K562 (cell line): ENCODE measurements around the gene SPATA19. TPM values are rescaled to one million over a fixed set of nuclear protein-coding genes. Genes with fewer than 3 reads are reported as not detected.

Experiments
- ATAC-seq: fragments of 200-7000 bp; cut with Tn5 transposase; 3 replicates; pipeline ENCODE4 v1.9.1; 2020; ENCODE audit warnings: moderate library complexity
- BruUV-seq: library from RNA; stranded (reverse); fragments of 400-500 nt; replicated peaks from 2 replicates; lab custom pipeline; 2021; lab: Mats Ljungman, UMichigan
- CTCF ChIA-PET: fragments of 300-600 bp; formaldehyde crosslinking; extraction: SDS; loops from one replicate; lab custom pipeline; 2021; ENCODE audit warnings: low intra/inter-chr PET ratio; lab: Yijun Ruan, JAX
- POLR2A ChIA-PET: fragments of 300-600, 350-650 bp; sonication (Branson Sonifier 250); formaldehyde crosslinking; extraction: SDS; loops from one replicate; lab custom pipeline; 2021; ENCODE audit warnings: antibody characterized with exemption, inconsistent platforms; lab: Yijun Ruan, JAX
- DNase-seq, 4 experiments: peaks; one replicate each; pipeline versions ENCODE4 v3.0.0 to v3.0.0-alpha.2; 2011 to 2018; ENCODE audit warnings: low spot score in 3 of 4, mixed read lengths in 3 of 4; ENCODE audit errors: extremely low read depth in 1 of 4
- FAIRE-seq: peaks from 2 replicates; lab custom pipeline; 2011; peaks lifted over from hg19 to GRCh38; lab: Jason Lieb, UNC
- H2AFZ ChIP-seq: 2 replicates; pipeline ENCODE4 v1.6.0; 2011; ENCODE audit warnings: low read depth, low read length, control low read depth, inconsistent platforms
- H3K27ac ChIP-seq: fragments of 200-600 bp; 3 replicates; pipeline ENCODE4 v1.8.0; 2011; ENCODE audit warnings: low read depth, mild to moderate bottlenecking, control low read depth, inconsistent platforms, low read length, moderate library complexity, mixed read lengths; ENCODE audit errors: extremely low read depth
- H3K27me3 ChIP-seq, 2 experiments: fragments of 300-600 bp in 1 of 2; 2 replicates in 1 of 2; 3 replicates in 1 of 2; pipeline versions ENCODE4 v1.6.0 to v1.8.0; 2011; ENCODE audit warnings: inconsistent platforms in 2 of 2, low read length in 2 of 2, mild to moderate bottlenecking in 1 of 2, mixed read lengths in 1 of 2, moderate library complexity in 1 of 2; ENCODE audit not compliant: control insufficient read depth in 2 of 2, insufficient read depth in 2 of 2
- H3K36me3 ChIP-seq: fragments of 300-600 bp; 3 replicates; pipeline ENCODE4 v1.8.0; 2011; ENCODE audit warnings: mild to moderate bottlenecking, low read length, inconsistent platforms; ENCODE audit not compliant: control insufficient read depth, insufficient read depth
- H3K4me1 ChIP-seq, 2 experiments: fragments of 200-600 bp in 1 of 2; replicated peaks in 1 of 2; 2 replicates in 1 of 2; 3 replicates in 1 of 2; pipeline versions ENCODE4 v1.5.1 to v1.8.0; 2011; ENCODE audit warnings: inconsistent platforms in 2 of 2, low read length in 2 of 2, mild to moderate bottlenecking in 1 of 2, mixed read lengths in 1 of 2, moderate library complexity in 1 of 2; ENCODE audit not compliant: control insufficient read depth in 2 of 2, insufficient read depth in 2 of 2
- H3K4me2 ChIP-seq: 2 replicates; pipeline ENCODE4 v1.6.1; 2011; ENCODE audit warnings: low read length, control low read depth, inconsistent platforms, mixed read lengths; ENCODE audit not compliant: insufficient read depth
- H3K4me3 ChIP-seq: fragments of 200-600 bp; sonication (generic), shearing (Covaris generic); 2 replicates; pipeline ENCODE4 v1.5.1; 2016; ENCODE audit warnings: control low read depth, inconsistent platforms
- H3K79me2 ChIP-seq: fragments of 200-600 bp; 3 replicates; pipeline ENCODE4 v1.8.0; 2011; ENCODE audit warnings: low read length, inconsistent platforms; ENCODE audit not compliant: control insufficient read depth, insufficient read depth
- H3K9ac ChIP-seq, 2 experiments: 2 replicates each; pipeline versions ENCODE4 v1.6.0 to v1.6.1; 2011; ENCODE audit warnings: low read depth in 2 of 2, low read length in 2 of 2, control low read depth in 1 of 2, inconsistent platforms in 1 of 2, mild to moderate bottlenecking in 1 of 2, mixed read lengths in 1 of 2; ENCODE audit not compliant: insufficient read depth in 1 of 2
- H3K9me1 ChIP-seq: one replicate; pipeline ENCODE4 v1.6.0; 2011; ENCODE audit warnings: inconsistent platforms, mild to moderate bottlenecking, low read length, moderate library complexity; ENCODE audit not compliant: control insufficient read depth, insufficient read depth
- H3K9me3 ChIP-seq: replicated peaks from 2 replicates; pipeline ENCODE4 v1.5.1; 2011; ENCODE audit warnings: low read depth, low read length, inconsistent platforms; ENCODE audit not compliant: control insufficient read depth, insufficient read depth
- H4K20me1 ChIP-seq: replicated peaks from 2 replicates; pipeline ENCODE4 v1.6.1; 2011; ENCODE audit warnings: low read length, inconsistent platforms, mixed read lengths; ENCODE audit not compliant: control insufficient read depth, insufficient read depth
- CCNT2 ChIP-seq: IDR thresholded peaks from 2 replicates; pipeline ENCODE4 v1.6.1; 2011; ENCODE audit warnings: borderline replicate concordance, low read depth, mild to moderate bottlenecking, moderate library complexity, mixed read lengths, low read length; ENCODE audit not compliant: insufficient read length; ENCODE audit errors: extremely low read depth
- CREM ChIP-seq: IDR thresholded peaks from 2 replicates; pipeline ENCODE4 v1.6.1; 2014; ENCODE audit warnings: antibody characterized with exemption, low read depth
- MEF2A ChIP-seq: IDR thresholded peaks from 2 replicates; pipeline ENCODE4 v1.6.1; 2011; ENCODE audit warnings: low read depth, mild to moderate bottlenecking, low read length, moderate library complexity; ENCODE audit not compliant: control insufficient read depth
- NR2F6 ChIP-seq: fragments of 450-650 bp; formaldehyde crosslinking; IDR thresholded peaks from 2 replicates; pipeline ENCODE4 v1.4.0; 2020; ENCODE audit warnings: mild to moderate bottlenecking
- SIN3B ChIP-seq: fragments of 450-650 bp; IDR thresholded peaks from 2 replicates; pipeline ENCODE4 v1.6.1; 2017; ENCODE audit warnings: low read depth, mild to moderate bottlenecking, moderate library complexity
- TFAM ChIP-seq: fragments of 250-450 bp; sonication (Bioruptor Pico); conservative IDR thresholded peaks from 2 replicates; pipeline ENCODE4 v1.5.0; 2021; ENCODE audit warnings: mild to moderate bottlenecking, moderate library complexity
- ZNF121 ChIP-seq: sonication (generic); formaldehyde crosslinking; conservative IDR thresholded peaks from 2 replicates; pipeline ENCODE4 v1.8.0; 2022; ENCODE audit warnings: missing genetic modification reagents
- ZNF184 ChIP-seq: sonication (generic); formaldehyde crosslinking; IDR thresholded peaks from 2 replicates; pipeline ENCODE4 v1.5.0; 2020; ENCODE audit warnings: missing genetic modification reagents
- ZNF830 ChIP-seq: fragments of 250-450 bp; sonication (Bioruptor Pico); IDR thresholded peaks from 2 replicates; pipeline ENCODE4 v1.5.0; 2021; ENCODE audit warnings: mild to moderate bottlenecking
- WGBS: fragments of 100-300 bp; shearing (Covaris generic); methylation state at CpG from one replicate; pipeline ENCODE4 v1.1.6; 2016; ENCODE audit warnings: low coverage, mixed read lengths; ENCODE audit not compliant: insufficient coverage; ENCODE audit errors: missing lambda C conversion rate; 5-methylcytosine and 5-hydroxymethylcytosine counted together
- in situ Hi-C: fragments of 300-500 bp; cut with MboI; formaldehyde crosslinking; loops from 4 replicates; pipeline ENCODE4 v1.15.0; 2018; ENCODE audit warnings: inconsistent platforms, mixed read lengths
- intact Hi-C: fragments of 100-400 bp; cut with micrococcal nuclease; formaldehyde crosslinking; loops from 2 replicates; pipeline ENCODE4 v1.14.2; 2022
- polyA plus RNA-seq, 8 experiments: library from polyadenylated mRNA; depleted of rRNA in 4 of 8; stranded (reverse) in 5 of 8; unstranded in 3 of 8; fragments of >200 nt; fragmentation: Nextera tagmentation in 2 of 8; fragmentation: Illumina TruSeq in 1 of 8; extraction: Ambion mirVana in 2 of 8; extraction: Trizol in 1 of 8; gene quantifications; 2 replicates each; pipeline versions ENCODE4 v1.2.1 to v1.2.3, GENCODE V29; 2011 to 2014; ENCODE audit warnings: inconsistent platforms in 1 of 8, missing spikeins in 1 of 8
- total RNA-seq, 7 experiments: library from RNA; depleted of rRNA in 6 of 7; stranded (reverse); fragments of >200 nt in 6 of 7; fragmentation: Illumina TruSeq in 2 of 7; extraction: Trizol in 2 of 7; gene quantifications; 2 replicates each; pipeline versions ENCODE4 v1.2.1 to v1.2.3, GENCODE V29; 2011 to 2021; ENCODE audit warnings: low replicate concordance in 1 of 7

The SPATA19 gene
- total and polyA plus RNA-seq, 9 of the 15 experiments (the other 6 are each of a cell fraction or from before 2014, with no cell fraction given) = not detected

- TF ChIP-seq TFAM (CRISPR knock-in tag) (no peak), MEF2A (no peak), ZNF121 (CRISPR knock-in tag) (no peak), CCNT2 (no peak), CREM (no peak)
These were observed 16.4 kb downstream of the SPATA19 start (continued) for GRCh38 chr11:133828871-133829270.

- no peak overlapping the region for H3K27ac ChIP-seq
- TF ChIP-seq ZNF184 (CRISPR knock-in tag) (no peak), SIN3B (no peak), ZNF830 (CRISPR knock-in tag) (no peak), NR2F6 (no peak)
- no peaks in the 10 kb centered on the region for H3K4me1 ChIP-seq
- ChIA-PET CTCF (no interaction called here), POLR2A (no interaction called here)
- H3K79me2 ChIP-seq = no peaks in the 10 kb centered on the region
- BruUV-seq = no TSS peak
- H2AFZ ChIP-seq = no peak overlapping the region
- 0% methylated on average over 3 of the region's 3 CpGs for WGBS
- FAIRE-seq = no peak
- no peak overlapping the region for H3K9ac ChIP-seq
- DNase-seq = no peak
- no peak overlapping the region for H3K4me3 ChIP-seq
- H4K20me1 ChIP-seq = no peaks in the 10 kb centered on the region
- H3K9me3 ChIP-seq = no peaks in the 10 kb centered on the region
- H3K4me2 ChIP-seq = no peak overlapping the region
- in situ Hi-C loops = loop anchor here (10.0 to 25.0 kb wide), 2 partner anchors 690 to 753 kb away; no protein-coding TSS in a partner anchor
- no peak for ATAC-seq
- H3K36me3 ChIP-seq = no peaks in the 10 kb centered on the region
- intact Hi-C loops = loop anchor here (10.0 kb wide), 1 partner anchor 253 kb away; no protein-coding TSS in a partner anchor
- H3K9me1 ChIP-seq = no peaks in the 10 kb centered on the region
- no peaks in the 10 kb centered on the region for H3K27me3 ChIP-seq
These were observed 17.8 kb downstream of the SPATA19 start for GRCh38 chr11:133827556-133827955.
